Gastrocnemius medialis (tissue), 4 donors: ENCODE measurements around the gene DCUN1D3.

Source experiments
- POLR2A ChIP-seq, 2 donors: fragments of 450-650 bp; IDR thresholded peaks; one replicate each; pipeline ENCODE4 v1.6.1; 2017; ENCODE audit warnings: antibody characterized with exemption in 2 of 2, mild to moderate bottlenecking in 2 of 2, moderate library complexity in 2 of 2
- TF ChIP-seq, protein P1 (sequence below), 5 experiments: fragments of 450-650 bp in 3 of 5; fragments of 200-600 bp in 2 of 5; sonication (generic) in 2 of 5; IDR thresholded peaks in 4 of 5; conservative IDR thresholded peaks in 1 of 5; 1 replicate in 4 of 5; 2 replicates in 1 of 5; pipeline ENCODE4 v1.5.1; 2016 to 2019; ENCODE audit warnings: antibody characterized with exemption in 5 of 5, mild to moderate bottlenecking in 3 of 5, moderate library complexity in 3 of 5

DNA sequence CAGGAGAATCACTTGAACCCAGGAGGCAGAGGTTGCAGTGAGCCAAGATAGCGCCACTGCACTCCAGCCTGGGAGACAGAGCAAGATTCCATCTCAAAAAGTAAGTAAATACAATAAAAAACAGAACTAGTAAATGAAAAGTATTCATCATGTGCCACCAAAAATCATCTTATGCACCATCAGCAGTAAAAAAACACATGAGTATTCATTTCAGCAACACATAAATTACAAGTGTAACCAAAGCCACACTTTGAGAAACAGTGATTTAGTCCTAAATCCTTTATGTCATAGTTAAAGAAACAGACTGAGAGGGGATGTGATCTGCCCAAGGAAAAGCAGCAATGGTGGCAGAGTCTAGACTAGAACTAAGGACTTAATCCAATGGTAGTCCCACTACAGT, 13.0 kb downstream of the DCUN1D3 start:
- TF ChIP-seq, protein P1, sequence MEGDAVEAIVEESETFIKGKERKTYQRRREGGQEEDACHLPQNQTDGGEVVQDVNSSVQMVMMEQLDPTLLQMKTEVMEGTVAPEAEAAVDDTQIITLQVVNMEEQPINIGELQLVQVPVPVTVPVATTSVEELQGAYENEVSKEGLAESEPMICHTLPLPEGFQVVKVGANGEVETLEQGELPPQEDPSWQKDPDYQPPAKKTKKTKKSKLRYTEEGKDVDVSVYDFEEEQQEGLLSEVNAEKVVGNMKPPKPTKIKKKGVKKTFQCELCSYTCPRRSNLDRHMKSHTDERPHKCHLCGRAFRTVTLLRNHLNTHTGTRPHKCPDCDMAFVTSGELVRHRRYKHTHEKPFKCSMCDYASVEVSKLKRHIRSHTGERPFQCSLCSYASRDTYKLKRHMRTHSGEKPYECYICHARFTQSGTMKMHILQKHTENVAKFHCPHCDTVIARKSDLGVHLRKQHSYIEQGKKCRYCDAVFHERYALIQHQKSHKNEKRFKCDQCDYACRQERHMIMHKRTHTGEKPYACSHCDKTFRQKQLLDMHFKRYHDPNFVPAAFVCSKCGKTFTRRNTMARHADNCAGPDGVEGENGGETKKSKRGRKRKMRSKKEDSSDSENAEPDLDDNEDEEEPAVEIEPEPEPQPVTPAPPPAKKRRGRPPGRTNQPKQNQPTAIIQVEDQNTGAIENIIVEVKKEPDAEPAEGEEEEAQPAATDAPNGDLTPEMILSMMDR (IDR thresholded peaks at IDR 0.05 in 4 of 5, conservative IDR thresholded peaks at IDR 0.05 in 1 of 5) = no peak
- TF ChIP-seq POLR2A (IDR thresholded peaks at IDR 0.05) = no peak
